Measurements from ENCODE around the gene SLC25A27. TPM values are rescaled to one million over a fixed set of nuclear protein-coding genes. Genes with fewer than 3 reads are reported as not detected.

Gene SLC25A27
- total RNA-seq, 2 experiments from 2014 or later = 155 to 157 TPM

DNA sequence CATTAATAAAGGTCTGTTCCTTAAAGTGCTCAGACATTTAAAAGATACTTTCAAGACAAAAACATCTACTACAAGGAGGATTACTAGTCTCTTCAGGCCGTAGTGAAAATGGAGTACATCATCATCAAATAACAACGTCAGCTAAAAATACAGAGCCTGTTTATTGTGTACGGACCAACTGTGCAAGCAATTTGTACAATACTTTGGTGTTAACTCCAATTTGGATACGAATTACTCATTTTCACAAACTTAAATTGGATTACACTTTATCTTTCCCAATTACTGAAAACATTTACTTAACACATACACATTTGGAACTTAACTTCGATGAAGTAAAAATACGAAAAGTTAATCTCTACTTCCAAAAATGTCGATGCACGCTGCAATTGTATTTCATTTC, 959 bp upstream of the SLC25A27 start:
- peak overlapping the region; percentile 96 for H3K27ac ChIP-seq (ENCODE audit: low read depth, low read length, poor library complexity, severe bottlenecking)
- H3K4me3 ChIP-seq (ENCODE audit: low read depth, low read length, poor library complexity, severe bottlenecking) = peak overlapping the region; percentile 85
- BruUV-seq (replicated peaks) = no TSS peak
- TF ChIP-seq EZH2phosphoT487 (IDR thresholded peaks at IDR 0.05; ENCODE audit: borderline replicate concordance, low read depth, low read length) = no peak
- TF ChIP-seq, protein P1, sequence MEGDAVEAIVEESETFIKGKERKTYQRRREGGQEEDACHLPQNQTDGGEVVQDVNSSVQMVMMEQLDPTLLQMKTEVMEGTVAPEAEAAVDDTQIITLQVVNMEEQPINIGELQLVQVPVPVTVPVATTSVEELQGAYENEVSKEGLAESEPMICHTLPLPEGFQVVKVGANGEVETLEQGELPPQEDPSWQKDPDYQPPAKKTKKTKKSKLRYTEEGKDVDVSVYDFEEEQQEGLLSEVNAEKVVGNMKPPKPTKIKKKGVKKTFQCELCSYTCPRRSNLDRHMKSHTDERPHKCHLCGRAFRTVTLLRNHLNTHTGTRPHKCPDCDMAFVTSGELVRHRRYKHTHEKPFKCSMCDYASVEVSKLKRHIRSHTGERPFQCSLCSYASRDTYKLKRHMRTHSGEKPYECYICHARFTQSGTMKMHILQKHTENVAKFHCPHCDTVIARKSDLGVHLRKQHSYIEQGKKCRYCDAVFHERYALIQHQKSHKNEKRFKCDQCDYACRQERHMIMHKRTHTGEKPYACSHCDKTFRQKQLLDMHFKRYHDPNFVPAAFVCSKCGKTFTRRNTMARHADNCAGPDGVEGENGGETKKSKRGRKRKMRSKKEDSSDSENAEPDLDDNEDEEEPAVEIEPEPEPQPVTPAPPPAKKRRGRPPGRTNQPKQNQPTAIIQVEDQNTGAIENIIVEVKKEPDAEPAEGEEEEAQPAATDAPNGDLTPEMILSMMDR (conservative IDR thresholded peaks at IDR 0.05; ENCODE audit: low read length) = no peak
- H3K36me3 ChIP-seq (ENCODE audit: insufficient read depth, low read length) = peaks cover 21% of the 10 kb centered on the region
- ChIA-PET CTCF (ENCODE audit: unreplicated experiment) (no interaction called here), POLR2A (interaction anchor here (0.7 to 3.8 kb wide), 4 partner anchors 11 to 57 kb away, joined by 3 to 21 read pairs (median 8); no protein-coding TSS in a partner anchor)
- peak; percentile 51 for DNase-seq (ENCODE audit: low spot score)
- H3K4me2 ChIP-seq (ENCODE audit: low read length) = peak overlapping the region; percentile 78
- peaks cover 19% of the 10 kb centered on the region for H3K4me1 ChIP-seq (ENCODE audit: insufficient read depth, low read length, poor library complexity, severe bottlenecking)
- H4K20me1 ChIP-seq (ENCODE audit: insufficient read depth, low read length) = no peaks in the 10 kb centered on the region
- no peak overlapping the region for H2AFZ ChIP-seq (ENCODE audit: low read length)
- peaks cover 92% of the 10 kb centered on the region for H3K79me2 ChIP-seq (ENCODE audit: insufficient read depth, low read depth, low read length)
- intact Hi-C loops (cut with micrococcal nuclease; ENCODE audit: unreplicated experiment) = loop anchor here (1.0 to 10.0 kb wide), 6 partner anchors 15 to 825 kb away; partner anchors contain the start of gene CD2AP
- peaks cover 5% of the 10 kb centered on the region; the same call in 1 of the 2 replicates for H3K9me3 ChIP-seq (ENCODE audit: low read length)
- H3K9me2 ChIP-seq (ENCODE audit: insufficient read depth, low read length) = no peaks in the 10 kb centered on the region

GRCh38 chr6:46652232-46652602, 558 bp upstream of the SLC25A27 start:
- DNase-seq (ENCODE audit: low spot score) = no peak
- H3K27ac ChIP-seq (ENCODE audit: low read depth, low read length, poor library complexity, severe bottlenecking) = peak overlapping the region; percentile 96

More at GRCh38 chr6:46652232-46652602, 558 bp upstream of the SLC25A27 start:
- H3K36me3 ChIP-seq (ENCODE audit: insufficient read depth, low read length) = peaks cover 20% of the 10 kb centered on the region
- no peaks in the 10 kb centered on the region for H3K9me2 ChIP-seq (ENCODE audit: insufficient read depth, low read length)
- peak overlapping the region; percentile 78 for H3K4me2 ChIP-seq (ENCODE audit: low read length)
- peaks cover 15% of the 10 kb centered on the region for H3K4me1 ChIP-seq (ENCODE audit: insufficient read depth, low read length, poor library complexity, severe bottlenecking)
- intact Hi-C loops (cut with micrococcal nuclease; ENCODE audit: unreplicated experiment) = loop anchor here (1.0 to 10.0 kb wide), 5 partner anchors 15 to 825 kb away; partner anchors contain the start of gene CD2AP
- H3K79me2 ChIP-seq (ENCODE audit: insufficient read depth, low read depth, low read length) = peaks cover 90% of the 10 kb centered on the region
- peaks cover under 1% of the 10 kb centered on the region; the same call in 1 of the 2 replicates for H3K9me3 ChIP-seq (ENCODE audit: low read length)
- ChIA-PET POLR2A (interaction anchor here (0.7 to 3.8 kb wide), 7 partner anchors 11 to 594 kb away, joined by 3 to 21 read pairs (median 3); no protein-coding TSS in a partner anchor), CTCF (ENCODE audit: unreplicated experiment) (no interaction called here)
- H3K4me3 ChIP-seq (ENCODE audit: low read depth, low read length, poor library complexity, severe bottlenecking) = peak overlapping the region; percentile 85
- no peaks in the 10 kb centered on the region for H4K20me1 ChIP-seq (ENCODE audit: insufficient read depth, low read length)
- TF ChIP-seq EZH2phosphoT487 (IDR thresholded peaks at IDR 0.05; ENCODE audit: borderline replicate concordance, low read depth, low read length) = no peak
- TF ChIP-seq, protein P1 (conservative IDR thresholded peaks at IDR 0.05; ENCODE audit: low read length) = no peak
- BruUV-seq (replicated peaks) = TSS peak; percentile 86
- no peak overlapping the region for H2AFZ ChIP-seq (ENCODE audit: low read length)

Data from OCI-LY7 (cell line).